PFSK-1 (cell line): ENCODE data around the gene MYMK.

Experiments used
- FOXP2 ChIP-seq: optimal IDR thresholded peaks from 2 replicates; pipeline ENCODE3; 2011; ENCODE audit warnings: borderline replicate concordance, control low read depth, inconsistent platforms; ENCODE audit not compliant: insufficient read depth; ENCODE audit errors: extremely low read length, extremely low read depth
- POLR2AphosphoS5 ChIP-seq: IDR thresholded peaks from 2 replicates; pipeline ENCODE4 v1.6.1; 2012; ENCODE audit warnings: low read depth, mild to moderate bottlenecking, control low read depth, low read length, moderate library complexity
- REST ChIP-seq, 2 experiments: IDR thresholded peaks; 2 replicates each; pipeline versions ENCODE4 v1.6.1 to v1.8.0; 2011 to 2012; ENCODE audit warnings: low read depth in 2 of 2, low read length in 2 of 2, control low read depth in 1 of 2, inconsistent platforms in 1 of 2, mild to moderate bottlenecking in 1 of 2, moderate library complexity in 1 of 2; ENCODE audit not compliant: insufficient read depth in 1 of 2
- SIN3A ChIP-seq: IDR thresholded peaks from 2 replicates; pipeline ENCODE4 v1.6.1; 2012; ENCODE audit warnings: mild to moderate bottlenecking, low read length, moderate library complexity, borderline replicate concordance; ENCODE audit not compliant: insufficient read depth
- TAF1 ChIP-seq: IDR thresholded peaks from 2 replicates; pipeline ENCODE4 v1.6.1; 2012; ENCODE audit warnings: low read length, control low read depth, borderline replicate concordance; ENCODE audit not compliant: insufficient read depth

Gene MYMK

GRCh38 chr9:133475292-133476012 is 49.3 kb downstream of the MYMK start:
- TF ChIP-seq FOXP2 (no peak), TAF1 (no peak), SIN3A (no peak), REST (IDR thresholded peaks at IDR 0.05; ENCODE audit: insufficient read depth in 1 of 2, low read depth in 2 of 2, low read length in 2 of 2) (no peak), POLR2AphosphoS5 (no peak)

GRCh38 chr9:133474853-133475252 is 49.9 kb downstream of the MYMK start:
- TF ChIP-seq TAF1 (no peak), SIN3A (no peak), REST (IDR thresholded peaks at IDR 0.05; ENCODE audit: insufficient read depth in 1 of 2, low read depth in 2 of 2, low read length in 2 of 2) (no peak)

- TF ChIP-seq TAF1 (no peak), REST (IDR thresholded peaks at IDR 0.05; ENCODE audit: insufficient read depth in 1 of 2, low read depth in 2 of 2, low read length in 2 of 2) (no peak), FOXP2 (no peak), SIN3A (no peak), POLR2AphosphoS5 (no peak)
These were observed 50.5 kb downstream of the MYMK start for GRCh38 chr9:133474215-133474614.

- no peak for TF ChIP-seq POLR2AphosphoS5
- TF ChIP-seq TAF1 = no peak
- no peak for TF ChIP-seq SIN3A
- TF ChIP-seq REST (IDR thresholded peaks at IDR 0.05; ENCODE audit: insufficient read depth in 1 of 2, low read depth in 2 of 2, low read length in 2 of 2) = no peak
- TF ChIP-seq FOXP2 = no peak
These were observed 51.0 kb downstream of the MYMK start for GRCh38 chr9:133473743-133474142.

GRCh38 chr9:133472753-133473378 is 51.9 kb downstream of the MYMK start:
- TF ChIP-seq REST (IDR thresholded peaks at IDR 0.05; ENCODE audit: insufficient read depth in 1 of 2, low read depth in 2 of 2, low read length in 2 of 2) (no peak), FOXP2 (no peak), SIN3A (no peak)
